Smooth muscle cell of the brain vasculature (primary cell): ENCODE data around the gene NEK7.

ENCODE experiments used
- DNase-seq: peaks from one replicate; pipeline ENCODE4 v3.0.0-alpha.2; 2012; ENCODE audit warnings: low read depth, low spot score

NEK7 gene

DNA sequence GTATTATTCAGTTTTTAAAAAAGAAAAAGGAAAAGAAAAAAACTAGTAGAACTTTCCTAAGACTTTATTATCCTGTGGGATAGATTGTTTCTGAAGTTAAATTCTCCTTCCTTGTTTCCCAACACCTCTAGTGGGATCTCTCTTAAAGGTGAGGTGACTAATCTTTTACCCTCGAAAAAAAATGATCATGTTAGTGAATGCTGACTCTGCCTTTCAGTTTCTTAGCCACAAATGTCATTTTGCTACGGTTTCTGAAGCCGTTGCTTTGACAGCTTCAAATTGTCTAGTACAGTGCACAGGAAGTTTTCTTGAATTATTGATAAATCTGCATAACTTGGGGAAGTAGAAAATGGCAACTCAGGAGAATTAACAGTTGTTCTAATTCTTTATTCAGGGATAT lies 13.0 kb upstream of the NEK7 start:
- DNase-seq: no peak

DNA sequence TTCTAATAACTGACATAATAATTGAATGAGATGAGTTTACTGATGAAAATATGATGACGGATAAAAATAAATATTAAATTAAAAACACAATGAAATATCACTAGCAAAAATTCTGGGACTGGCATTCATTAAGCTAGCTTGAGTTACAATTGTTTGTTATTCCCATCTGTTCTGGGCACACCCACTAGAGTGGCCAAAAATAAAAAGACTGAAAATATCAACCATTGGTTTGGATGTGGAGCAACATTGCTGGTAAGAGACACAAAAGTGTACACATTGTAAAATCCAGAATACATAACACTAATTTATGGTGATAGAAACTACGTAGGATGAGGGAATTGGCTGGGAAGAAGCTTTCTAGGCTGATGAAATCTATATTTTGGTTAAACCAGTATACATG lies 9.6 kb upstream of the NEK7 start:
- DNase-seq: no peak

DNA sequence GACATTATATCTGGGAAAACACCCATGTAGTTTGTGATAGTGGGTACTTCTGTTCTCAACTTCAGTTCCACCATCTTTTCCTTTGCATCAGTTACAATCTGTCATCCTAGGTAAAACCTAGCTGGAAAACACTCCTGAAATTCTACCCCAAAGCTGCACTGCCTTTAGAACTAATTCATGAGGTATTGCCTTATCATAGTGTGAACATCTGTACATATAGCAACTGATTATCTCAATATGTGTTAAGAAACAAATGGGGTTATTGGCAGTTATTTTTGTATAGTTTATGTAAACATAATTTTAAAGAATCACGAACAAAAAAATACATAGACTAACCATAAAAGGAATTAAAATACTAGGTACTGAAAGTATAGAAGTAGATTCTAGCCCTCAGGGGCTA lies 6.4 kb upstream of the NEK7 start:
- no peak for DNase-seq

DNA sequence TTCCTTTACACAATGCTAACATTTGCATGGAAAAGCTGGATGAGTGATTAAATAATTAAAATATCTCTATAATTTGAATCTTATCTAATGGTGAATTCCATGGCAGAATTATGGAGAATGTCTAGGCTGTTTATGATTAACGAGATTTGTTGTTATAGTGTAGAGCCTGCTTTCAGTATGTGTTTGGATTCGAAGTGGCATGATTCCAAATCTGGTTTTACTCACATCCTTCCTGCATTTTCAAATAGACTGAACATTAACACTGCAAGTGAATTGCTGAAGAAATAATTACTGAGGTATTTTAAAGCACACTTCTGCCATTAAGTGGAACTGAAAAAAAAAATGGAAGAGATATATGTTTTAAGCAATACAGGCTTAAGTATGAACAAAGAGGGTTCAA lies 5.1 kb upstream of the NEK7 start:
- no peak for DNase-seq

DNA sequence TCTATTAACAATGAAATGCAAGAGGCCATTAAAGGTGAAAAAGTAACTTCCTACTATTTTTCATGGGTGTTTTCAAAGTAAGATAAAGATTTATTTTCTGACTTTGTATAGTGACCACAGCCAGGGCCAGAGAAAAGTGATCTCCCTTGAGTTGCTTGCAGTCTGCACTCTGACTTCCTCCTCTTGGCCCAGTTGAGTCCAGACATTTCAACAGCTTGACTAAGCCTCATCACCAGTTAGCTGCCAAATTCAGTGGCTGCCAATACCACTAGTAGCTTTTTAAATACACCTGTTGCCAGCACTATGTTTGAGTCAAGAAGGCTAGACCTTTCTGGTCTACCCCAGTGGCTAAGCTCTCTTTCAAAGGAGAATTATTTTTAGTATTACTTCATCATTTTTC lies 3.7 kb upstream of the NEK7 start:
- no peak for DNase-seq

DNA sequence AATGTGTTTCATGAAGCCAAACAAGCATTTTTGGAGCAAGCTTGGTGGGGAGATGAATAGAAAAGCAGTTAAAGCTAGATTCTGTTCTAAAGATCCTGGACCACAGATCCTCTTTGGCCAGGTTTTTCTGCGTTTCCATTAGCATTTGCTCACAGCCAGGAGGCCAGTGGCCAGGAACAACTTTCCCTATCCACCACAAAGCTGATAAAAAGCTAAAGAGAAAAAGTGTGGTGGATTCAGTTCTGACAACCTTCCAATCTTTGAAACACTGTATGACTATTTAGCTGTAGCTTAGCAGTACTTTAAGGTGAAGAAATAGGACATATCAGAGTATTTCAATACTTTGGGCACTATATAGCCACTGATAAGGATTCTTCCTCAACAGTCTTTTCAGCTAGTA lies 3.0 kb upstream of the NEK7 start:
- DNase-seq: no peak

DNA sequence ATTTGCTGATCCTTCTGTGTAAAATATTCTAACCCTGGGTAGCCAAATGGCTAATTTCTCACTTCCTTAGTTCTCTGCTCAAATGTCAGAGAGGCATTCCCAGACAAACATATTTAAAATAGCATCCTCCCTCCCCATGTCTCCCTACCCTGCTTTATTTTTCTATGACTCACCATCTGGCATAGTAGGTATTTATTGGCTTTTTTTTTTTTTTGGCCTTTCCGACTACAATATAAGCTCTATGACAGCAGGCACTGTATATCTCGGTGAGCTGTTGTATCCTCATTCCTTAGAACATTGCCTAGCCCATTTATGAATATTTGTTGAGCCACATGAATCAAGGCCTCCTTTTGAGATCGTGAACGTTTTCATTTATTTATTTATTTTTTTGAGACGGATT lies 1.5 kb upstream of the NEK7 start:
- peak; percentile 54 for DNase-seq

DNA sequence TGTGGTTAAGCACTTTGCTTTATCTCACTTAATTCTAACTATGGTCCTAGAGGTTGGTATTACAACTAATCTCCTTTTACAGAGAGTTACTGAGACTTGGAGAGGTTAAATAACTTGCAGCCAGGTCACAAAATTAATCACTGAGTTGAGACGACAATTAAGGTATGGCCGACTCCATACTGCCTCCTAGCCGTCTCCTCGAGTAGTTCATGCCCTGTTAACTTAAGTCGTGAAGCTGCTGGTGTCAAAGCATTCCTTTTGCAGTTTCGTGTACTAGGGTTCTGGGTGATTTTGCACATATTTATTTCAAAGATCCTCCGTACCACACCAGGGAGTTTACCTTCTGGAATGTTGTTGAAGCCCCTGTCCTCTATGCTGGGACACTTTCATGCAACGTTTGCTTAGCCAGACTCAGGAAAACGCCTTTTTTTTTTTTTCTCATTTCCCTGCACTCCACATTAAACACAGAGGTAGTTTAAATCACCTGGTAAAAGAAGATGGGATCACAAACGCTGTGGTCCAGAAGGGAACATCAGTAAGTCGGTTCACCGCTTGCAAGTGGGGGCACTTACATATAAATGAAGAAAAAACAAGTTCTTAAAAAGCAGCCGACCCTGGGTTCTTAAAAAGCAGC lies 570 bp upstream of the NEK7 start:
- DNase-seq: peak; percentile 40

DNA sequence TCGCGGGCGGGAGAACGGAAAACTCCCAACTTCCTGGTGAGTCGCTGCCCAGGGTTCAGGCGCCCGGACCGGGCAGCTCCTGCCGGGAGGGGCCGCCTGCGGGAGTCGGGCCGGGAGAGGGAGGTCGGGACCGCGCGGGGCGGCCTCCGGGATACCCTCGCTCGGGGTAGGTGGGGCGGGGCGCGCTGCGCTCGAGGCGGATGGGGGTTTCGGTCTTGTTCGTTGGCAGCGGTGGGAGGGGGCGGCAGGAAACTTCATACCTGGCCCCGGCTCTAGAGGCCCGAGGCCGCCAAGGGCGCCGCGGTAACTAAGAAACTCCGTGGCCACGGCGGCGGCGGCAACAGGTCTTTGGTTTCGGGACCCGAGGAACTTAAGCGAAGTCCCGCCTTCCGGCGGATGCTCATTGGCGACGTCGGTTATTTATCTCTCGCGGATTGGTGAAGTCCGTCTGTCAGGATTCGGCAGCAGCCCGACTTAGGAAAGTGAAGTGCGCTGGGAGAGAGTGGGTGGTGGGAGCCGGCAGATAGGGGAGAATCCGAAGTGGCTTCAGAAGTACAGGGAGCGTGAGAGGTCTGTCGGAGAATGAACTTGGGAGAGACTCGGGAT lies 546 bp downstream of the NEK7 start:
- peak; percentile 92 for DNase-seq

DNA sequence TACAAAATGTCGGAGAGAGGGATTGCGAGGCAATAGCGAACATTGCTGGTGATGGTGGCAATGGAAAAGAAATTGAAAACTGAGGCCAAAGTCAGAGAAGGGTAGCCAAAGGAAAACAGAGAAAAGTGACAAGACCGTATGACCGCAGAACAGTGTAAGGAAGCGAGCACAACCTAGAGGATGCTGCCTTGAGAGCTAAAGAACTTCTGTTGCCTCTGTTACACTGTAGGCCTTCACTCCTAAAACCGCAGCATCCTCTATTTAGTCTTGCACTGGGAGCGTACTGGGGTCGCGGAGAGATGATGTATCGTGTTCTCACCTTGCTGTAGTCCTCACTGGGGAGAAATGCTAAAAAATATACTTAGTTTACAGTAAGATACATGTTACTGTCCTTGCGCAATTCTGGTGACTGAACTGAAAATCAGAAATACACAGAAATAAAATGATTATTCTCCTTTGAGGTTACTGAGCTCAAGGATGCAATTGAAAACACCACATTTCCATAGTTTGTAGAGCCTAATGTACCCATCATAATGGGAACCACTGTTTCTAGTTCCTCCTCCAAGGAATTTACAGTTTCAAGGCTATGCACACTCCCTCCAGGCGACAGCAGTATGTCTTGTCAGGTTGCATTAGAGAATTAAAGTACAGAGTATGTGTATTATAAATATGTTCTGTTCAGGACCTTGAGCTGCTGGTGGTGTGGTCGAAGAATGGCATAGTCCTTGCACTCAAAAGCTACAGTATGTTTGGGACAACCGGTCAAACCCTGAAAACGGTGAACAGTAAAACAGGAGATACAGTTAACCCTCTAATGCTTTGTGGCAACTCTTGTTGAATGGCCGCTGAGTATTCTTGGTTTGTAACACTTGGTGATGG lies 1.3 kb downstream of the NEK7 start:
- DNase-seq: no peak

DNA sequence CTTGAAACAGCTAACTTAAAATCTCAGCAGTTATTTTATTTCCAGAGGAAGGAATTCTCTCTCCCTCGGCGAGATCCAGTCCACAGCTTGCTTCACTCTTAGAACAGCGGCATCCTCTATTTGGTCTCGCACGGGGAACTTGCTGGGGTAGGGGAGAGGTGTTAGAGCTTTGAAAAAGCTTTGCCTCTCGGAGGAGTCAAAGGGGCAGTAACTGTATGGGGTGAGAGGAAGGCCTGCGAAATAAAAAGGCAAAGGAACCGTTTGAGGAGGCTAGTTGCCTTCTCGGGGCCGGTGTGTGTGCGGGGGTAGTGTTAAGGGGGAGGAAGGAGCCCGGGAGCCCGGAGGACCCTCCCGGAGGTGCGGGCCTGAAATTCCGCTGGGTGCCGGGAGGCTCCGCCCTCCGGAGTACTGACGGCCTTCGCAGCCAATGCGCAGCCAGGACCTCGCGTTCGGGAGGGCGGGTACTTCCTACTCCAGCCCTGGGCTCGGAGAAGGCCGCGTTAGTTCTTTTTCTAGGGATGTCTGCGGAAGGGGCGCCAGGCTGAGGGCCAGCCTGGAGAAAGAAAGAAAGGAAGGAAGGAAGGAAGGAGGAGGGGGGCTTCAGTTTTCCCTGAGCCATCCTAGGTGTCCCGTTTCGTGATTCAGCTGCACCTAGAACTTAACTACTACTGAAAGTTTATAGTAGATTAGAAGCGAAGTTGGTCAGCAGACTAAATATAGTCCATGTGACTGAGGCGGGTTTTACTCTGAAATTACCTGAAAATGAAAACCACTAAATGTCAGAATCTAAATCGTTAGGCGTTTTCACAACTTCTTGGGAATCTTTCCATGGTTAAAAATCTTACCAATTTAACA lies 2.2 kb downstream of the NEK7 start:
- DNase-seq: peak; percentile 72

DNA sequence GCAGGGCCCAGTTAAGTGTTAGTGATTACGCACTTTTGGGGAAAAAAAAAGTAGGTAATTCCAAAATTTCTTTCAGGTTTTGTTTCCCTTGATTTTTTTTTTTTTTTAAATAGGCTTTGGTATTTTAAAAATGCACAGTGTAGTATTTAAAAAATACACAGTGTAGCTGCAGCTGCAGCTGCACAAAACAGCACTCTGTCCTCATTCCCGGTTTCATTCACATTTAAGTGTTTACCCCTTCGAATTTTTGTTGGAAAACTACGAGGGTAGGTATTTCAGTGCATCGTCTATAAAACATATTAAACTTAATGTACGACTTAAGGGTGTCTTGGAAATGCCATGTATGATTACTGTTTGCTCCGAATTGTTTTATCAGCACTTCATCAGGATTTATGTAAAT lies 3.4 kb downstream of the NEK7 start:
- no peak for DNase-seq

DNA sequence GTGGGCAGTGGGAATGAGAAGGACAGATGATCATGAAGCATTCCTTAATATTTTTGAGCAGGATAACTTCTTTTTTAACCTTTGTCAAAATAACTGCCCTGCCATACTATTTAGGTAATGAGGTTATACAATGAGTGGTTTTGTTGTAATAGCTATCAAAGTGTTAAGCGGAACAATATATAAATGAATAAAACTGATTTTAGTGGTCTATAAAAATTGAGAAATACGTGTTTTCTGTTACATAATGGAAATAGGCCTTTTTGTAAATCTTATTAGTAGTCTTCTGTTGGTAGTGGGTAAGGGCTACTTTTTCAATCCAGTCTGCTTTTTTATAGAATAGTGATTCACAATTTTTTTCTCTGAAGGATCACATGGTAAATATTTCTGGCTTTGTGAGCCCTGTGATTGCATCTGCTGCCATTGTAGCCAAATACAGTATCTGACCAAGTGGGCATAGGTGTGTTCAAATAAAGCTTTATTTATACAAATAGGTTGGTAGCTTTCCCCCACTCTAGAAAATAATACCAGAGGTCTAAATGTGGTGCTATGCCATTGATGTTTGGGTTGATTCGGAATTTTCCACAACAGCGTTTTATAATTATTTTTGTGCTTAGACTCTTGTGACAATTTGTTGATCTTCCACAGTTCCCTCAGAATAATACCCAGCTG lies 4.3 kb downstream of the NEK7 start:
- DNase-seq: no peak

DNA sequence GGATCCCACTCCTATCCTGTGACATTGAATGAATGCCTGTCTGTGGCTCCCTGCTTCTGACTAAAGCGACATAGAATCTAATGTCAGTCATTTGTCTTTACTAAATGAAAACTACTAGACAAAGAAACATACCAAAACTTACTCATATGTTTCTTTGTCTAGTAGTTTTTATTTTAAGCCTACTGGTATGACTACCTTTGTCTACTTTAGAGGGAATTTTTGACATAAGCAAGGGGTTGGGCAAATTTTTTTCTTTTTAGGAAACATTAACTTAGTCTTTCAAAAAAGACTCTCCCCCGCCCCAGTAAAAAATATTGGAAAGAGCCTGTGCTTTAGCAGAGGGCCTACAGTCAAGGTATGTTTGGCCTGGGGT lies 4.9 kb downstream of the NEK7 start:
- no peak for DNase-seq

DNA sequence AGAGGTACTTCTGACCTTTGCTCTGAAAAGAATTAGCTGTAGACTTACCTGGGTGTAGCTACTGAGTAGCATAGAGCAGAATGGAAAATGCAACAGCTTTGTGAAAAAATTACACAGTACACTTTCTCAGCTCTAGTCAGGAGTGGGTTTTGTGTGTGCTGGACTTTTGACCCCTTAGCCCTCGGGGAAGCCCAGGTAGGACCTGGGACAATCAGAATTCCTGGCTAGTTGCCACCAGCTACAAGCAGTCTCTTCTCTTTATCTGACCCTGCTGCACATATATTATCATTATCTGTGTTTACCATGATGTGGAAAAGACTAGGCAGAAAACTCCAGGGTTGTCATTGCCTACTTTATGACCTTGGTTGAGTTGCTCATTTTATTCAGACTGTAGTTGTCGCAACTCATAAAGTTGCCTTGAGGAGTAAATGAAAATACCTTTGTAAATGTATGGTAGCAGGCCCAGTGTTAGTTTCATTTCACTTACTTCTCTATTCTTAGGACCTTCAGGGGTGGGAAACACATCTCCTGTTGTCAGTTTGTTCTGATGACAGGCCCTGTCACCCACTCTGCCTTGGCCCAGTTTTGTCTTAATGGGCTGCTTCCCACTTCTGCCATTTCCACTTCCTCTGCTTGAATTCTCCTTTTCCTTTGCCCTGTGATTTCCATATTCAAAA lies 5.4 kb downstream of the NEK7 start:
- DNase-seq: no peak

DNA sequence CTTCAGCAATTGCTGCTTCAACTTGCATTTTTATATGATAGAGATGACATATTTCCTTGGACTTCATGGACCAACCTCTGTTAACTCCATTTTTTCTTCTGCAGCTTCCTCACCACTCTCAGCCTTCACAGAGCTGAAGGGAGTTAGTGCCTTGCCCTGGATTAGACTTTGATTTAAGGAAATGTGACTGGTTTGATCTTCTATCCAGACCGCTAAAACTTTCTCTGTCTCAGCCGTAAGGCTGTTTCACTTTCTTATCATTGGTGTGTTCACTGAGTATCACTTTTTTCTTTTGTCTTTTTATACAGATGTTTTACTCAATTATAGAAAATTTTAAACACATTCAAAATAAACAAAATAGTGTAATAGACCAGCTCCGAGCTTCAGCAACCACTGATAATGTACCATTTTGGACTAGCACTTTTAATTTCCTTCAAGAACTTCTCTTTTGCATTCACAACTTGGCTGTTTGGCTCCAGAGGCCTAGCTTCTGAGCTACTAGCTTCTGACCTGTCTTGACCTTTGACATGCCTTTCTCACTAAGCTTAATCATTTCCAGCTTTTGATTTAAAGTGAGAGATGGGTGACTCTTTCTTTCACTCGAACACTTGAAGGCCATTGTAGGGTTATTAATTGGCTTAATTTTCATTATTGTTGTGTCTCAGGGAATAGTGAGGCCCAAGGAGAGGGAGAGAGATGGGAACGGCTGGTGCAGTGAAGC lies 9.3 kb downstream of the NEK7 start:
- no peak for DNase-seq

DNA sequence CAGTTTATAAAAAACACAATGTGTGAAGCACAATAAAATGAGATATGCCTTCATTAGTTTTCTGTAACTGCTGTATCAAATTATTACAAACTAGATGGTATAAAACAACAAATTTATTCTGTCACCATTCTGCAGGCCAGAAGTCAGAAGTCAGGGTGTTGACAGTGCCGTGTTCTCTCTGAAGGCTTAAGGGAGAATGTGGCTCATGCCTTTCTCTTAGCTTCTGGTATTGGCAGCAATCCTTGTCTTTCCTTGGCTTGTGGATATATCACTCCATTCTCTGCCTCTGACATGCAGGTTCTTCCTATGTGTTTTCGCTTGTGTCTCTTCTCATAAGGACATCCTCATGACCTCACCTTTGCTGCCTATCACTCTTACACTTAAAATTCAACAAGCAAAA lies 10.1 kb downstream of the NEK7 start:
- DNase-seq: no peak

DNA sequence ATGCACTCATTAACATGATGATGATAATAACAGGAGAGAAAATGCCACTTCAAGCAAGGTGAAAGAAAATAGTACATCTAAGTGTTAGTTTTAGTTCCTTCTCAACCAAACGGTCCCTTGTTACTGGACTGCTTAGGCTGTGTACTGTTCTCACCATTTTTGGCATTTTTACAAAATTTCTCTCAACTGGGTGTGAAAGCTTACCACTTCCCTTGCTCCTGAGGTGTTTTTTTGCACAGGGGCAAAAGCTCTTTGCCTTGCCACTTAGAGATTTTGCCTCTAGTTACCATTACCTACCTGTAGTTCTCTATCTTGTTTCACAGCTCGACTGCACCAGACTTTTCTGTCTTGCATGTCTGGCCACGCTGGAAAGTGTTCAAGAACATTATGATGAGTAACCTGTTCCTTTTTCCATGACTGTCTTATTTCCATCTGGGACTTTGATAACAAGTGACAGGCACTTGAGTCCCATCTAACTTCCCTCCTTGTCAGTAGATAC lies 10.7 kb downstream of the NEK7 start:
- no peak for DNase-seq

DNA sequence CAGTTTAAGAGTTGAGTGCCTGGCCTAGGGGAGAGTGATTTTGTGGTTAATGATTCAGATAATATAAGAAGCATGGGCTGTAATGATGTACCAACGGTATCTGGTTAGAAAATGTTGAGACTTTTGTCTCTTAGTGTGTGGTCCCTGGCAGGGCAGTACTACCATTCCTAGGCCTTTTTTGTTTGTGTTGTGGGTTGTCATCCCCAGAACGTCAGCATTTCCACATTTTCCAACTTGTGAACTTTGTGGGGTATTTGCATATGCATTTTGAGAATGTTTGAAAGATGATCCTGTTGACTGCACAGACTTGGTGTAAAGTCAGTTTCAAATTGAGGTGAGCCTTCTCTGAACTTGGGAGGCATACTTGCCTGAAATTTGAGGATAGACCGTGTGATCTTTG lies 11.4 kb downstream of the NEK7 start:
- no peak for DNase-seq

DNA sequence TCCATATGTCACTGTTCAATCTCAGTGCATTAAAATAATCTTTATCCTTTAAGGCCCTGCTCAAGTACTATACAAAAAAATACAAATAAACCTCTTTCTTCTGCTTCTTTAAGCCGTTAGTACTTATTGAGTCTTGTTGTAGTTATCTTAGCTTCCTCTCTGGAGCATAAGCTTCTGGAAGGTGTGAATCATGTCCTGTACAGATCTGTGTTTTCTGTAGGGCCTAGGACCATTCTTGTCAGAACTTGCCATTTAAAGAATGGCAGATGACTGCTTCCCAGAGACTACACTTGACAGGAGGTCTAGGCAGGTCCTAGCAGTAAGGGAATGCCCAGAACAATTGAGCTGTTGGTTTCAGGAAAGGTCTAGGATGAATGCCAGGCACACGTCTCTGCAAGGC lies 12.9 kb downstream of the NEK7 start:
- no peak for DNase-seq
